Osteocyte (in vitro differentiated cells): ENCODE results near the gene GSTA4. TPM values are rescaled to one million over a fixed set of nuclear protein-coding genes. Genes with fewer than 3 reads are reported as not detected.
A peak's percentile ranks its signal among the peaks of the same experiment; 100 is the strongest.
"Not testable (repeated sequence)": the region's sequence is repeated elsewhere in the genome, so short reads cannot be mapped to it uniquely, and the experiment has no call there.

Experiments
- DNase-seq: peaks from one replicate; pipeline ENCODE4 v3.0.0; 2021; ENCODE audit warnings: mixed read lengths; ENCODE audit not compliant: unreplicated experiment; ENCODE audit errors: extremely low spot score
- H3K27ac Mint-ChIP-seq: one replicate; pipeline ENCODE4 v1.8.0; 2021; ENCODE audit warnings: mild to moderate bottlenecking, mixed read lengths; ENCODE audit not compliant: unreplicated experiment
- H3K27me3 Mint-ChIP-seq: one replicate; pipeline ENCODE4 v1.8.0; 2021; ENCODE audit warnings: mixed read lengths; ENCODE audit not compliant: unreplicated experiment
- H3K36me3 Mint-ChIP-seq: one replicate; pipeline ENCODE4 v1.8.0; 2021; ENCODE audit warnings: mixed read lengths; ENCODE audit not compliant: unreplicated experiment
- H3K4me1 Mint-ChIP-seq: one replicate; pipeline ENCODE4 v1.8.0; 2021; ENCODE audit warnings: mixed read lengths; ENCODE audit not compliant: unreplicated experiment
- H3K4me3 Mint-ChIP-seq: one replicate; pipeline ENCODE4 v1.8.0; 2021; ENCODE audit warnings: mild to moderate bottlenecking, moderate library complexity, mixed read lengths; ENCODE audit not compliant: unreplicated experiment
- H3K9me3 Mint-ChIP-seq: one replicate; pipeline ENCODE4 v1.8.0; 2021; ENCODE audit warnings: mixed read lengths; ENCODE audit not compliant: unreplicated experiment
- long read RNA-seq: library from polyadenylated mRNA; unstranded; transcript quantifications from one replicate; pipeline ENCODE4 v2.0.0, GENCODE V29; 2021
- total RNA-seq: library from RNA; stranded (reverse); gene quantifications from 2 replicates; pipeline ENCODE4 v1.2.1, GENCODE V29; 2021
- TF ChIP-seq, protein P1 (sequence below): fragments of 200-600 bp; sonication (generic); IDR thresholded peaks from 2 replicates; pipeline ENCODE4 v1.5.0; 2021; ENCODE audit warnings: antibody characterized with exemption, mild to moderate bottlenecking, moderate library complexity

GSTA4 gene, protein sequence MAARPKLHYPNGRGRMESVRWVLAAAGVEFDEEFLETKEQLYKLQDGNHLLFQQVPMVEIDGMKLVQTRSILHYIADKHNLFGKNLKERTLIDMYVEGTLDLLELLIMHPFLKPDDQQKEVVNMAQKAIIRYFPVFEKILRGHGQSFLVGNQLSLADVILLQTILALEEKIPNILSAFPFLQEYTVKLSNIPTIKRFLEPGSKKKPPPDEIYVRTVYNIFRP
- 45.3 and 46.4 TPM in 2 replicates for total RNA-seq
- long read RNA-seq, transcript GSTA4-203 (7 exons, 1,334 nt): major isoform, 196 of 232 reads
- long read RNA-seq, partial matches to known transcripts: 11 of 232 reads
- long read RNA-seq, other reads (novel, unspliced or antisense): 25 of 232 reads

DNA sequence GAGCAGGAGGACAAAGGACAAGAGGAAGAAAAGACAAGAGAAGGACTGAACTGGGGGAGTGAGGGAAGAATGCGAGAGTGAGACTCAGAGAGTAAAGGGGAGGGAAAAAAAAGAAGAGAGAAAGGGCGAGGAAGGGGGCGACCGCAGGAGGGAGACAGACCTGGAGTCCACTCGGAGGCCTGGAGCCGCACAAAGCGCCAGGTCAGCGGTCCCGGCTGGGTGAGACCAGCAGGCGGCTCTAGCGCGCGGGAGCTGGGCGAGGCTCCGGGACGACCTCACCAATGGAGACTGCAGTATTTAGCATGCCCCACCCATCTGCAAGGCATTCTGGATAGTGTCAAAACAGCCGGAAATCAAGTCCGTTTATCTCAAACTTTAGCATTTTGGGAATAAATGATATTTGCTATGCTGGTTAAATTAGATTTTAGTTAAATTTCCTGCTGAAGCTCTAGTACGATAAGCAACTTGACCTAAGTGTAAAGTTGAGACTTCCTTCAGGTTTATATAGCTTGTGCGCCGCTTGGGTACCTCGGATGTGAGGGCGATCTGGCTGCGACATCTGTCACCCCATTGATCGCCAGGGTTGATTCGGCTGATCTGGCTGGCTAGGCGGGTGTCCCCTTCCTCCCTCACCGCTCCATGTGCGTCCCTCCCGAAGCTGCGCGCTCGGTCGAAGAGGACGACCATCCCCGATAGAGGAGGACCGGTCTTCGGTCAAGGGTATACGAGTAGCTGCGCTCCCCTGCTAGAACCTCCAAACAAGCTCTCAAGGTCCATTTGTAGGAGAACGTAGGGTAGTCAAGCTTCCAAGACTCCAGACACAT is at the start of gene GSTA4:
Gene GSTA4, minus strand, starts transcription at position 196 of the 824 bp plus-strand sequence. CDS start 1,041 bp downstream, outside the sequence.
- Mint-ChIP-seq H3K4me1 (peaks cover 43% of the 10 kb centered on the region), H3K27ac (peak within 1 kb of the TSS; percentile 99), H3K4me3 (peak within 1 kb of the TSS; percentile 95), H3K36me3 (peaks cover 14% of the 10 kb centered on the region)
- TF ChIP-seq, protein P1, sequence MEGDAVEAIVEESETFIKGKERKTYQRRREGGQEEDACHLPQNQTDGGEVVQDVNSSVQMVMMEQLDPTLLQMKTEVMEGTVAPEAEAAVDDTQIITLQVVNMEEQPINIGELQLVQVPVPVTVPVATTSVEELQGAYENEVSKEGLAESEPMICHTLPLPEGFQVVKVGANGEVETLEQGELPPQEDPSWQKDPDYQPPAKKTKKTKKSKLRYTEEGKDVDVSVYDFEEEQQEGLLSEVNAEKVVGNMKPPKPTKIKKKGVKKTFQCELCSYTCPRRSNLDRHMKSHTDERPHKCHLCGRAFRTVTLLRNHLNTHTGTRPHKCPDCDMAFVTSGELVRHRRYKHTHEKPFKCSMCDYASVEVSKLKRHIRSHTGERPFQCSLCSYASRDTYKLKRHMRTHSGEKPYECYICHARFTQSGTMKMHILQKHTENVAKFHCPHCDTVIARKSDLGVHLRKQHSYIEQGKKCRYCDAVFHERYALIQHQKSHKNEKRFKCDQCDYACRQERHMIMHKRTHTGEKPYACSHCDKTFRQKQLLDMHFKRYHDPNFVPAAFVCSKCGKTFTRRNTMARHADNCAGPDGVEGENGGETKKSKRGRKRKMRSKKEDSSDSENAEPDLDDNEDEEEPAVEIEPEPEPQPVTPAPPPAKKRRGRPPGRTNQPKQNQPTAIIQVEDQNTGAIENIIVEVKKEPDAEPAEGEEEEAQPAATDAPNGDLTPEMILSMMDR: peak; percentile 83
- not testable (repeated sequence) for H3K9me3 Mint-ChIP-seq, H3K27me3 Mint-ChIP-seq
- peak; percentile 99 for DNase-seq

DNA sequence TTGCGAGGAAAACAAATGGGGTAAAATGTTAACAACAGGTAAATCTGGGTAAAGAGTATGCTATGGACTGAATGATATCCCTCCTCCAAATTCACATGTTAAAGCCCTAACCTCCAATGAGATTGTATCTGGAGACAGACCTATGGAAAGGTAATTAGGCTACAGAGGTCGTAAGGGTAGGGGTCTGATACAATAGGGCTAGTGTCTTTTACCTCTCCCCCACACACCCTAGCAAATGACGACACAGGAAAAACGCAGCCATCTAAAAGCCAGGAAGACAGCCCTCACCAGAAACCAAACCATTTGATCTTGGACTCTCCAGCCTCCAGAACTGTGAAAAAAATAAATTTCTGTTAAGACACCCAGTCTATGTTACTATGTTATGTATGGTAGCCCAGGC is 49.5 kb upstream of the GSTA4 start:
- Mint-ChIP-seq H3K27ac (peak overlapping the region; percentile 90), H3K4me1 (peaks cover 64% of the 10 kb centered on the region), H3K4me3 (peak overlapping the region; percentile 11), H3K9me3 (no peaks in the 10 kb centered on the region), H3K27me3 (no peaks in the 10 kb centered on the region), H3K36me3 (peaks cover 18% of the 10 kb centered on the region)
- DNase-seq: no peak
- TF ChIP-seq, protein P1: no peak

DNA sequence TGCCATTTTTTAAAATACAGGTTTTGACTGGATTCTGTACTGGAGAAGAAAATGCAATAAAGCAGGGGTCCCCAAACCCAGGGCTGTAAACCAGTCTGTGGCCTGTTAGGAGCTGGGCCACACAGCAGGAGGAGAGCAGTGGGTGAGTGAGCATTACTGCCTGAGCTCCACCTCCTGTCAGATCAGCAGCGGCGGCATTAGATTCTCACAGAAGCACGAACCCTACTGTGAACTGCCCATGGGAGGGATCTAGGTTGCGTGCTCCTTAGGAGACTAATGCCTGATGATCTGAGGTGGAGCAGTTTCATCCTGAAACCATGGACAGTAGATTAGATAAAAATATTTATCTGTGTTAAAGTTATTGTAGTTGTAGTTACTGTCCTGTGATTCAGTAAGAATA is 49.0 kb upstream of the GSTA4 start:
- Mint-ChIP-seq H3K27ac (peak overlapping the region; percentile 90), H3K9me3 (no peaks in the 10 kb centered on the region), H3K36me3 (peaks cover 23% of the 10 kb centered on the region), H3K4me3 (peak overlapping the region; percentile 27), H3K4me1 (peaks cover 60% of the 10 kb centered on the region), H3K27me3 (no peaks in the 10 kb centered on the region)
- no peak for DNase-seq
- TF ChIP-seq, protein P1: no peak

DNA sequence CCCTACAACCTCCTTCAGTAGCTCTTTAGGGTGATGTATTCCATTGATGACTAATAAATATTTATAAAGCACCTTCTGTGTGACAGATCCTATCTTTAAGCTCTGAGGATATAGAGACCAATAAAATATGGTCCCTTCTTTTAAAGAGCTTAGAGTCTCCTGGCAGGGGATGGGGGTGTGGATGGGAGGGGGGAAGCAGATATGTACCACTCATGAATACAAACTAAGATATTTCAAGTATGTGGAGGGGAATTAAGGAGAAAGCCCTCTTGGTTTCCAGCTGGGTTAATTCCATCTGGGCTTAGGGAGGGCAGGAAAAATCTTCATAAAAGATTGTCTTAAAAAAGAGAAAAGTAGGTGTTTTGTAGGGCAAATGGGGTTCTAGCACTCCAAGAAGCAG is 48.5 kb upstream of the GSTA4 start:
- no peak for DNase-seq
- H3K4me3 Mint-ChIP-seq: peak overlapping the region; percentile 27
- TF ChIP-seq, protein P1: no peak
- H3K36me3 Mint-ChIP-seq: peaks cover 27% of the 10 kb centered on the region
- peaks cover 55% of the 10 kb centered on the region for H3K4me1 Mint-ChIP-seq
- no peaks in the 10 kb centered on the region for H3K9me3 Mint-ChIP-seq
- no peaks in the 10 kb centered on the region for H3K27me3 Mint-ChIP-seq
- peak overlapping the region; percentile 90 for H3K27ac Mint-ChIP-seq

DNA sequence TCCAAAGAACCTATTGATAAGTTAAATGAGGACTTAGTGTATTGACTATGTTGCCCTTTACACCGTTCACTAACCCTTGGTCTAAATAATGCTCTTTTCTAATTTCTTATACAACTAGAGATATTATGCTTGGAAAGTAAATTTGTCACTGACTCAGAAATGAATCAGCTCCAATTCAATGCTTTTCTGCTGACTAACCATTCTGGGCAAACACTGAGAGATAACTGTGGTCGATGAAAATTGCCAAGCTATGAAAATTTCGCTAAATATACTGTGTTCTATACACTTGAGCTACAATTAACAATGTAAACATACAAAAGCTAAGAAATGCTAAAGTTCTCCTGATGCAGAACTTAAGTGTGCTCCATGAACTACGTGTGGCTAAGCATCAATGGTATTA is 47.0 kb upstream of the GSTA4 start:
- TF ChIP-seq, protein P1: no peak
- Mint-ChIP-seq H3K36me3 (peaks cover 29% of the 10 kb centered on the region), H3K4me3 (no peak overlapping the region), H3K4me1 (peaks cover 45% of the 10 kb centered on the region), H3K27me3 (no peaks in the 10 kb centered on the region), H3K9me3 (no peaks in the 10 kb centered on the region), H3K27ac (peak overlapping the region; percentile 85)
- DNase-seq: no peak
